ENCODE measurements around the gene POLD2. TPM values are rescaled to one million over a fixed set of nuclear protein-coding genes. Genes with fewer than 3 reads are reported as not detected.

The POLD2 gene
- total and polyA plus RNA-seq, 7 experiments from 2014 or later, result 55.1 to 118 (median 74.0) TPM

DNA sequence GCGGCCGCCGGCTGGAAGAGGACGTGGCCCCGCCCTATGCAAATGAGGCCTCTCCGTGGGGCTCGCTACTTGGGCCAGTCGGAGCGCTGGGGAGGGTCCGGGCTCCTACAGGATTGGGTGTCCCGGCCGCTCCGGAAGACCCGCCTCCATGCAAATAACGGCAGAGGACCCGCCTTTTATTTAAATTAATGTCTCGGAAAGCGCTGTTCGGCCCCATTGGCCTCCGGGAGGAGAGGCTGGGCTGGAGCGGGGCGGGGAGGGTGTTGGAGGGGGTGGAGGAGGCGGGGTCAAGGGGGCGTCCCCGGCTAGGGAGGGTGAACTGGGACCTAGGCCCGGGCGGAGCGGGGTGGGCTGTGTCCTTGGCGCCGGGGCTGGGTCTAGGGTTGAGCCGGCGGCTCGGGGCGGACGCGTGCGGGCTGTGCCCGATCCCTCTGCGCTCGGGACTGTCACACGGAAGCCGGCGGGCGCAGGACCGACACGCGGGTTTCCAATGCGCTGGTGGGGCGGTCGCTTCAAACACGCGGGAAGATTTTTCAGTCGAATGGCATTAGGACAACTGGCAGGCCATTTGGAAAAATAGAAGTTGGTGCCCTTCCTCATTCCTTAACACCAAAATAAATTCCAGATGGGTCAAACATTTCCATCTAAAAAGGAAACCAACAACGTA, 40.7 kb downstream of the POLD2 start:
- Histone ChIP-seq H3K27me3 (ENCODE audit: control insufficient read depth in 2 of 2, insufficient read depth in 2 of 2, low read length in 2 of 2) (no peaks in the 10 kb centered on the region), H3K27ac (ENCODE audit: low read depth, low read length) (peak overlapping the region; percentile 92), H3K4me3 (ENCODE audit: low read length) (peak overlapping the region; percentile 59), H3K9me3 (ENCODE audit: control insufficient read depth in 2 of 3, low read length in 3 of 3) (no peaks in the 10 kb centered on the region), H3K36me3 (ENCODE audit: control insufficient read depth in 2 of 3, insufficient read depth in 3 of 3, low read length in 3 of 3) (peaks cover 12 to 30% (median 15%) of the 10 kb centered on the region in 3 experiments), H3K4me1 (ENCODE audit: control insufficient read depth in 2 of 2, insufficient read depth in 2 of 2, low read length in 2 of 2) (peaks cover 15 to 16% of the 10 kb centered on the region in 2 donors)
- H3K4me1 Mint-ChIP-seq, result peaks cover 11 to 30% (median 18%) of the 10 kb centered on the region in 7 donors
- ChIA-PET CTCF (no interaction called here), POLR2A (no interaction called here)
- H3K27me3 Mint-ChIP-seq, result peaks cover 0 to 4% (median 0%) of the 10 kb centered on the region in 5 donors
- H3K9me3 Mint-ChIP-seq, result peaks cover 0 to 3% (median 0%) of the 10 kb centered on the region in 11 donors
- ATAC-seq, result peak; percentile 96
- H3K36me3 Mint-ChIP-seq, result peaks cover 4 to 13% (median 10%) of the 10 kb centered on the region in 5 donors
- H3K27ac Mint-ChIP-seq, result peak overlapping the region; percentile 44 to 95 (median 80)
- H3K4me3 Mint-ChIP-seq, result peak overlapping the region; percentile 79 to 91 (median 87)
- intact Hi-C loops (cut with micrococcal nuclease), result loop anchor here (1.0 to 10.0 kb wide), 22 partner anchors 17 to 1032 kb away; partner anchors contain the start of genes DBNL (in 2 of the 2), NUDCD3 (in 2 of the 2), POLD2 (in 2 of the 2) and PPIA (in 2 of the 2)
- DNase-seq, result peak; percentile 88 to 99 (median 98)

GRCh38 chr7:44081266-44081748, 42.0 kb downstream of the POLD2 start:
- H3K4me3 Mint-ChIP-seq, result peak overlapping the region; percentile 79 to 91 (median 86)
- ChIA-PET CTCF (interaction anchor here (0.7 to 1.3 kb wide), 4 partner anchors 9 to 393 kb away, joined by 3 to 7 read pairs (median 4); no protein-coding TSS in a partner anchor), POLR2A (interaction anchor here (0.6 to 4.3 kb wide), 20 partner anchors 9 to 1166 kb away, joined by 3 to 53 read pairs (median 3); partner anchors contain the start of genes DBNL, MRPS24, NUDCD3 and PGAM2)
- H3K27me3 ChIP-seq (ENCODE audit: control insufficient read depth in 2 of 2, insufficient read depth in 2 of 2, low read length in 2 of 2), result no peaks in the 10 kb centered on the region
- H3K9me3 Mint-ChIP-seq, result no peaks in the 10 kb centered on the region
- H3K4me1 Mint-ChIP-seq, result peaks cover 14 to 34% (median 20%) of the 10 kb centered on the region in 7 donors
- peaks cover 0 to 4% (median 0%) of the 10 kb centered on the region in 5 donors for H3K27me3 Mint-ChIP-seq
- H3K4me3 ChIP-seq (ENCODE audit: low read length), result peak overlapping the region; percentile 77
- H3K36me3 Mint-ChIP-seq, result peaks cover 5 to 21% (median 13%) of the 10 kb centered on the region in 5 donors
- H3K36me3 ChIP-seq (ENCODE audit: control insufficient read depth in 2 of 3, insufficient read depth in 3 of 3, low read length in 3 of 3), result peaks cover 15 to 44% (median 20%) of the 10 kb centered on the region in 3 experiments
- DNase-seq (peak in 6 of 9 donors; percentile 27 to 52 (median 44)), ATAC-seq (no peak)
- H3K4me1 ChIP-seq (ENCODE audit: control insufficient read depth in 2 of 2, insufficient read depth in 2 of 2, low read length in 2 of 2), result peaks cover 15 to 16% of the 10 kb centered on the region in 2 donors
- peak overlapping the region; percentile 90 for H3K27ac ChIP-seq (ENCODE audit: low read depth, low read length)
- H3K27ac Mint-ChIP-seq, result peak overlapping the region; percentile 67 to 95 (median 90)
- intact Hi-C loops (cut with micrococcal nuclease), result loop anchor here (1.0 to 10.0 kb wide), 7 partner anchors 9 to 1033 kb away; partner anchors contain the start of genes TBRG4 (in 2 of the 2), MRPS24 (in 1 of the 2), MYO1G (in 1 of the 2) and PPIA (in 1 of the 2)
- no peaks in the 10 kb centered on the region for H3K9me3 ChIP-seq (ENCODE audit: control insufficient read depth in 2 of 3, low read length in 3 of 3)

- intact Hi-C loops (cut with micrococcal nuclease), result loop anchor here (1.0 to 10.0 kb wide), 7 partner anchors 8 to 1034 kb away; partner anchors contain the start of genes TBRG4 (in 2 of the 2), MRPS24 (in 1 of the 2), MYO1G (in 1 of the 2) and PPIA (in 1 of the 2)
Observed at GRCh38 chr7:44080686-44081265, 42.6 kb downstream of the POLD2 start.

GRCh38 chr7:44080118-44080517, 43.2 kb downstream of the POLD2 start:
- intact Hi-C loops (cut with micrococcal nuclease), result loop anchor here (5.0 to 10.0 kb wide), 6 partner anchors 213 to 1035 kb away; partner anchors contain the start of genes TBRG4 (in 2 of the 2), MRPS24 (in 1 of the 2), MYO1G (in 1 of the 2) and PPIA (in 1 of the 2)
- DNase-seq (no peak), ATAC-seq (no peak)
- Histone ChIP-seq H3K27me3 (ENCODE audit: control insufficient read depth in 2 of 2, insufficient read depth in 2 of 2, low read length in 2 of 2) (no peaks in the 10 kb centered on the region), H3K27ac (ENCODE audit: low read depth, low read length) (peak overlapping the region; percentile 11), H3K9me3 (ENCODE audit: control insufficient read depth in 2 of 3, low read length in 3 of 3) (no peaks in the 10 kb centered on the region), H3K36me3 (ENCODE audit: control insufficient read depth in 2 of 3, insufficient read depth in 3 of 3, low read length in 3 of 3) (peaks cover 15 to 56% (median 23%) of the 10 kb centered on the region in 3 experiments), H3K4me3 (ENCODE audit: low read length) (no peak overlapping the region), H3K4me1 (ENCODE audit: control insufficient read depth in 2 of 2, insufficient read depth in 2 of 2, low read length in 2 of 2) (peaks cover 15 to 16% of the 10 kb centered on the region in 2 donors)
- Mint-ChIP-seq H3K4me3 (peak overlapping the region in 2 of 10 donors; percentile 16 to 26), H3K36me3 (peaks cover 5 to 24% (median 13%) of the 10 kb centered on the region in 5 donors), H3K4me1 (peaks cover 14 to 36% (median 20%) of the 10 kb centered on the region in 7 donors), H3K27me3 (peaks cover 0 to 4% (median 0%) of the 10 kb centered on the region in 5 donors), H3K9me3 (no peaks in the 10 kb centered on the region), H3K27ac (peak overlapping the region in 1 of 9 donors; percentile 59)
- POLR2A ChIA-PET, result interaction anchor here (0.9 to 4.3 kb wide), 6 partner anchors 13 to 671 kb away, joined by 3 to 53 read pairs (median 5); partner anchors contain the start of genes DBNL and PGAM2
- CTCF ChIA-PET, result interaction anchor here (0.6 kb wide), 1 partner anchor 116 kb away, joined by 3 read pairs; no protein-coding TSS in a partner anchor

More at GRCh38 chr7:44080686-44081265, 42.6 kb downstream of the POLD2 start:
- DNase-seq (no peak), ATAC-seq (no peak)
- peaks cover 15 to 16% of the 10 kb centered on the region in 2 donors for H3K4me1 ChIP-seq (ENCODE audit: control insufficient read depth in 2 of 2, insufficient read depth in 2 of 2, low read length in 2 of 2)
- Mint-ChIP-seq H3K36me3 (peaks cover 5 to 21% (median 13%) of the 10 kb centered on the region in 5 donors), H3K27ac (peak overlapping the region; percentile 67 to 95 (median 90)), H3K9me3 (no peaks in the 10 kb centered on the region), H3K27me3 (peaks cover 0 to 4% (median 0%) of the 10 kb centered on the region in 5 donors), H3K4me1 (peaks cover 14 to 34% (median 20%) of the 10 kb centered on the region in 7 donors), H3K4me3 (peak overlapping the region; percentile 79 to 91 (median 86))
- CTCF ChIA-PET, result interaction anchor here (0.6 to 1.3 kb wide), 5 partner anchors 8 to 393 kb away, joined by 3 to 7 read pairs (median 3); no protein-coding TSS in a partner anchor
- peaks cover 15 to 49% (median 23%) of the 10 kb centered on the region in 3 experiments for H3K36me3 ChIP-seq (ENCODE audit: control insufficient read depth in 2 of 3, insufficient read depth in 3 of 3, low read length in 3 of 3)
- H3K27ac ChIP-seq (ENCODE audit: low read depth, low read length), result peak overlapping the region; percentile 90
- POLR2A ChIA-PET, result interaction anchor here (0.6 to 4.3 kb wide), 16 partner anchors 8 to 759 kb away, joined by 3 to 53 read pairs (median 4); partner anchors contain the start of genes DBNL, NUDCD3, PGAM2 and POLD2
- H3K9me3 ChIP-seq (ENCODE audit: control insufficient read depth in 2 of 3, low read length in 3 of 3), result no peaks in the 10 kb centered on the region
- H3K4me3 ChIP-seq (ENCODE audit: low read length), result peak overlapping the region; percentile 77
- H3K27me3 ChIP-seq (ENCODE audit: control insufficient read depth in 2 of 2, insufficient read depth in 2 of 2, low read length in 2 of 2), result no peaks in the 10 kb centered on the region

GRCh38 chr7:44079331-44080021, 43.9 kb downstream of the POLD2 start:
- Histone ChIP-seq H3K27ac (ENCODE audit: low read depth, low read length) (peak overlapping the region; percentile 11), H3K4me1 (ENCODE audit: control insufficient read depth in 2 of 2, insufficient read depth in 2 of 2, low read length in 2 of 2) (peaks cover 15 to 16% of the 10 kb centered on the region in 2 donors), H3K36me3 (ENCODE audit: control insufficient read depth in 2 of 3, insufficient read depth in 3 of 3, low read length in 3 of 3) (peaks cover 15 to 62% (median 23%) of the 10 kb centered on the region in 3 experiments), H3K4me3 (ENCODE audit: low read length) (no peak overlapping the region), H3K9me3 (ENCODE audit: control insufficient read depth in 2 of 3, low read length in 3 of 3) (no peaks in the 10 kb centered on the region), H3K27me3 (ENCODE audit: control insufficient read depth in 2 of 2, insufficient read depth in 2 of 2, low read length in 2 of 2) (no peaks in the 10 kb centered on the region)
- intact Hi-C loops (cut with micrococcal nuclease), result loop anchor here (5.0 to 10.0 kb wide), 6 partner anchors 212 to 1035 kb away; partner anchors contain the start of genes TBRG4 (in 2 of the 2), MRPS24 (in 1 of the 2), MYO1G (in 1 of the 2) and PPIA (in 1 of the 2)
- H3K4me3 Mint-ChIP-seq, result no peak overlapping the region
- DNase-seq (no peak), ATAC-seq (no peak)
- H3K27ac Mint-ChIP-seq, result peak overlapping the region in 1 of 9 donors; percentile 52
- CTCF ChIA-PET, result no interaction called here
- POLR2A ChIA-PET, result interaction anchor here (2.7 to 4.3 kb wide), 2 partner anchors 13 to 35 kb away, joined by 16 to 53 read pairs; partner anchors contain the start of genes DBNL and PGAM2
- peaks cover 0 to 4% (median 0%) of the 10 kb centered on the region in 5 donors for H3K27me3 Mint-ChIP-seq
- H3K4me1 Mint-ChIP-seq, result peaks cover 14 to 41% (median 21%) of the 10 kb centered on the region in 7 donors
- no peaks in the 10 kb centered on the region for H3K9me3 Mint-ChIP-seq
- peaks cover 5 to 24% (median 13%) of the 10 kb centered on the region in 5 donors for H3K36me3 Mint-ChIP-seq

Measured in naive thymus-derived CD4-positive, alpha-beta T cell (primary cell).